HCT116 (cell line): ENCODE measurements around the gene ITLN1.

Source experiments
- CTCF ChIP-seq, 3 experiments: fragments of 200-600 bp in 1 of 3; sonication (generic) in 1 of 3; IDR thresholded peaks in 2 of 3; conservative IDR thresholded peaks in 1 of 3; 2 replicates each; pipeline ENCODE4 v1.5.1; 2012 to 2017; ENCODE audit warnings: low read depth in 2 of 3, low read length in 2 of 3, antibody characterized with exemption in 1 of 3, borderline replicate concordance in 1 of 3, control low read depth in 1 of 3, mild to moderate bottlenecking in 1 of 3, mixed read lengths in 1 of 3, mixed run types in 1 of 3, moderate library complexity in 1 of 3; ENCODE audit not compliant: insufficient read depth in 1 of 3
- EGR1 ChIP-seq: IDR thresholded peaks from 2 replicates; pipeline ENCODE4 v1.6.1; 2012; ENCODE audit warnings: low read depth

GRCh38 chr1:160904783-160905616, 20.0 kb upstream of the ITLN1 start:
- TF ChIP-seq CTCF (IDR thresholded peaks at IDR 0.05 in 2 of 3, conservative IDR thresholded peaks at IDR 0.05 in 1 of 3; ENCODE audit: borderline replicate concordance in 1 of 3, insufficient read depth in 1 of 3, low read depth in 2 of 3, low read length in 2 of 3) (no peak), EGR1 (no peak)
